GM19463 (cell line): ENCODE measurements around the gene STAT6.
A peak's percentile ranks its signal among the peaks of the same experiment; 100 is the strongest.
"Not testable (repeated sequence)": the region's sequence is repeated elsewhere in the genome, so short reads cannot be mapped to it uniquely, and the experiment has no call there.

Source experiments
- ATAC-seq: cut with Tn5 transposase; IDR thresholded peaks from one replicate; pipeline ENCODE4 v1.9.1; 2021; ENCODE audit warnings: mild to moderate bottlenecking, moderate library complexity; ENCODE audit not compliant: unreplicated experiment

The STAT6 gene

GRCh38 chr12:57090490-57090889, 20.7 kb downstream of the STAT6 start:
- no peak for ATAC-seq

DNA sequence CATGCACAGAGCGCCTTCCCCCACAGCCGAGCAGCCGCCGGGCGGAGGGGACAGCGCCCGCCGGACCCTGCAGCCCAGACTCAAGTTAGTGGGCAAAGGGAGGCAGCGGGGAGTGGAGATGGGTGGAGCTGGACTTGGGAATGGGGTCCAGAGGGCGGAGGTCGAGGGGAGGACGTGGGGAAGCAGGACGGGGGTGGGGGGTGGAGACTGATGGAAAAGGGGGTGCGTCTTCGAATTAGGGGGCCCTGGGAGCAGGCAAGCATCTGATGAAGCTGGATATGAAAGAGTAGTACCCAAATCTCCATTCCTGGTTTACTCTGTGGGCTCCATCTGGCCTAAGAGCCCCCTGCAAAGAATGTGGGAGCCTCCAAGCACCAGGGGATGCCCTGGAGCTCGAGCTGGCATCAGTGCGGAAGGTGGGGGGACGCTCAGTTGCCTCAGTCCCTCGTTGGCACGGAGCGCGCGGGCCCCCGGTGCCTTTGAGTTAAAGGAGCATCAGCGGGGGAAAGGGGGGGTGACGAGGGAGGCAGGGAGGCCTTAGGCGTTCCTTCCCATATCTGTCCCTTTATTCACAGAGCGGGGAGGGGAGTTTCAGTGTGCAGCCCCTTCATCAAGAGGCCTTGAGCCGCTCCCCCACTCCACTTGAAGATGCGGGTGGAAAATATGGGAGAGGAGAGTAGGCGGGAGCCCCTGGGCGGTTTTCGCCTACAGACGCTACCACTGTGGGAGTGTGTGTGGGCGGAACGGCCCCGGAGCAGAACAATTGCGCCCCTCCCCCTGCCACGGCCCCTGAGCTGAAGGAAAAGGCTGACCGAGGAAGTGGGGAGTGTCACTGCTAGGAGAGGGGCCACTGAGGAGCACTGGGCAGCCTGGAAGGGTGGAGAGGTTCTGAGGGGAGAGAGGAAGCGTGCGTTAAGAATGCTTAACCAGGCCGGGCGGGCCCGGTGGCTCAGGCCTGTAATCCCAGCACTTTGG, 21.6 kb downstream of the STAT6 start:
- ATAC-seq = no peak

DNA sequence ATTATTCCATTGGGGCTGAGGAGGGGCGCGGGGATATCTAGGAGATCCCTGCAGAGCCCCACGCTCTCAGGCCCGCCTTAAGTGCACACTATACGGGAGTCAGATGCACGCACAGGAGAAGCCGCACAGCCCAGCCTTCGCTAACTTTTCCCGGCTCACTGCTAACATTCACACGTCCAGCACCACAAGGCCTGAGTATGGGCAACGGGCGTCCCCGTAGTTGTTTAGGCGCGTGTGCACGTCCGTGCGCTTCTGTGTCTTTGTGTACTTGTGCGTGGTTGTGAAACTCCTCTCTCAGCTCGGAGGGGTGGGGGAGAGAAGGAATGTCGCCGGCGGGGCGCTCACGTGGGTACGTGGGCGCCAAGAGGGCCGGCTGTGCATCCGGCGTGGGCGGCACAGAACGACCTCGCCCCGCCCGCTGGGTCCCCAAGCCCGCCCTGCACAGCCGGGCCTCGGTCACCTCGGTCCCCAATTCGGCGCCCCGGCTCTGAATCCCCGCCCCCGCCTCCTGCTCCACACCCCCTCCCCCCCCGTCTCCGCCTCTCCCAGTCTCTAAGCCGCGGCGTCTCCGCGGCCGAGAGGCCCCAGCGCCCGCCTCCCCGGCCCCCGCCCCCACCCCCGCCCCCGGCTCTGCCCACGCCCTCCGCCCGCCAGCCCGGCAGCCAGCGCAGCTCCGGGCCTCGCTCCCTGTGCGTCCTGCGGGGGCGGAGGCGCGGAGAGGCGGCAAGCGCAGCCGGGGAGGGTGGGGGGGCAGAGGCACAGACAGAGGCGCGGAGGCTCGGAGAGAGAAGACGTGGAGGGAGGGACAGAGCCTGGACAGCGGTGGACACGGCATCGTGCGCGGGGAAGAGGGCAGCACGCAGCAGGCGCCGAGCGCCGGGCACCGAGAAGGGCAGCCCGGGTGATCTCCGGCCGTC, 22.6 kb downstream of the STAT6 start, which contains the start of gene NAB2:
NAB2 (plus strand) TSS at position 761 of the 917 bp plus-strand sequence. CDS start 158 bp downstream, outside the sequence.
- ATAC-seq = peak; percentile 53

GRCh38 chr12:57087691-57088353, 23.3 kb downstream of the STAT6 start:
- peak; percentile 42 for ATAC-seq

GRCh38 chr12:57087010-57087690, 24.0 kb downstream of the STAT6 start:
- peak; percentile 26 for ATAC-seq

DNA sequence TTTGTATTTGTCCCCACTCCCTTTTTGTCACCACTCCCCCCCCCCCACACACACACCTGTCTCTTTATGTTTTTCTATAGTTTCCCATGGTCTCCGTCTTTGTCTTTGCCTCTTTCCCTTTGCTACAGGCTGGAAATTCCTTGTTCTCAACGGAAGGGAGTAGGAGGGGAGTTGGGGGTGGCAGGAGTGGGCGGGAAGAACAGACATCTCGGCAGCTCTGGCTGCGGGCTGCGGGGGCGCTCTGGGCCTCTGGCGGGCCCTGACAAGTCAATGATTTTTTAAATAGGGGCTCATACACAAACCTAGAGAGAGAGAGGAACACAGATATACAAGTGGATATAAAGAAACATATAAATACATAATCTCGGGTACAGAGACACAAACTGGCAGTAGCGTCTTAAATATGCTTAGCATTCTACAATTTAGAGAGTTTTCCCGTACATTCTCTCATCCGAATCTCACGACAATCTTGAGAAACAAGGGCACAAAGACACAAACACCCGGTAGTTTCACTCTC, 24.6 kb downstream of the STAT6 start:
- ATAC-seq = no peak

DNA sequence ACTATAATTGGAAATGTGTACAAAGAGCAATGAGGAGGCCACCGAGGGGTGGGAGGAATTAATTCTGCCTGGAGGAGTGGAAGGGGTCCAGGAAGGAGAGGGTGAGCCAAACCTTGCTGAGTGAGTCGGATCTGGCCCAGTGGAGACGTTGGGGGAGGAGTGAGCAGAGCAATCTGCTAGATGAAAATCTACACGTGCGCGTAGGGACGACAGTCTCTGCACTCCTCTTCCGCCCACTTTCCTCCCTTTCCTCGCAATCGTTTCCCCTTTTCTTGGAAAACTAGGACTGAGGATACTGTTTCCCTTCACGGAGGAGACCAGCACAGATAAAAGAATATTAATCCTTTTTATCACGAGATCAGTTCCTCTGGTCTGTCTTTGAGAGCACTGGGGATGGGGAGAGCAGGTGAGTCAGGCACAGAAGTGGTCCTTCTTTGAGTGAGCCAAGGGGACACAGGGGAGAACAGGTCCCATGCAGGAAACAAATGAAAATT, 25.1 kb downstream of the STAT6 start:
- ATAC-seq = no peak

DNA sequence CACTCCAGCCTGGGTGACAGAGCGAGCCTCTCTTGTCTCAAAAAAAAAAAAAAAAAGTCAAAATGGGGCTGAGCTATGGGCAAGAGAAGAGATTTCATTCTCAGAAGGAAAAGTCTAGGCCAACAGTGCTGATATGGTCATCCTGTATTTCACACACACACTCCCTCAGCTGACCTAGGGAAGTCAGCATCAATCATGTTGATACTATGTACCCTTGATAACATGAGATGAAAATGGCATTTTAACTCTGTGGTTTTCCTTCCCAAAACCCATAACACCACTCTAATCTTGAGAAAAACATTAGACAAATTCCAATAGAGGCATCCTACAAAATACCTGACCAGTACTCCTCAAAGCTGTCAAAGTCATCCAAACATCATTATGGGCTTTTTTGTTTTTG, 30.3 kb downstream of the STAT6 start:
- ATAC-seq = no peak

DNA sequence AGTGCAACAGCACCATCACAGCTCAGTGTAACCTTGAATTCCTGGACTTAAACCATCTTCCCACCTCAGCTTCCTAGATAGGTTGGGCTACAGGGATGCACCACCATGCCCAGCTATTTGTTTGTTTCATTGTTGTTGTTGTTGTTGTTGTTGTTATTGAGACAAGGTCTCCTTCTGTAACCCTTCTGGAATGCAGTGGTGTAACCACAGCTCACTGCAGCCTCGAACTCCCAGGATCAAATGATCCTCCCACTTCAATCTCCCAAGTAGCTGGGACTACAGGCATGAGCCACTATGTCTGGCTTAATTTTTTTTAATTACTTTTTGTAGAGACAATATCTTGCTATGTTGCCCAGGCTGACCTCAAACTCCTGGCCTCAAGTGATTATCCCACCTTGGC, 31.3 kb downstream of the STAT6 start:
- ATAC-seq = no peak

DNA sequence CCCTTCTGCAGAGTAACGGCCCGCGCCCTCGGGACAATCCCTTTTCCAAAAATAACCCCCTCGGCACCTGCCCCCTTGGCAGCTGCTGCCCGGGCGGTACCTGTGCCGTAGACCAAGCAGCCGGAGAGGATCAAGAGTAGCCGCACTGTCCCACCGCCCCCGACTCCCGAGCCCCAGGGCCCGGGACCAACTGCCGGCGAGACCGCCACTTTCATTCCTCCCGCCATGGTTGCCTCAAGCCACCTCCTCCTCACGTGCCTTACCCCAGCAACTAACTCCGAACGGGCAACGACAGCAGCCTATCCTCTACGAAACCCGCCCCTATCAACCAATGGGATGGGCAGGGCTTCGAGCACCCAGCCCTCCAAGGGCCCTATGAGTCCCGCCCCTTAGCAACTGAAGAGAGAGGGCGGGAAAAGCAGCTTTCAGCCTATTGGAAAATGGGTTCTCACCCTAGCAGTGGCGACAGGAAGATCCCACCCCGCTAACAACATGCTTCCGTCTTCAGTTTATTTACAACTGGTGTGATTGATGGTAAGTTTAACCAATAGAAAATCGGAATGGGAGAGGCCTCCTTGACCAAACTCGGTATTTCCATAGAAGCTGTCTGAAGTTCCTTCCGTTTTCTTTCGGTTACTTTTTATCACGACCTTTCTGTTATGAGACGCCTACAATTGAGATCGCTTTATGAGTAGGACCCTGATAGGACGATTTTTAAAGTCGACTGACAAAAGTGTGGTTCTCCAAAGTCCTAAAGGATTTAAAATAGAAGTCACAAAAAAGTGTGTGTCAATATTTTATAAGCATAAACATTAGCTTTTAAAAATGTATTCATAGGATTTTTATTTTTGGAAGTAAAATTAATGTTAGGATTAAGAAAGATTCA, 32.4 kb downstream of the STAT6 start, which contains the start of gene NEMP1:
NEMP1 (minus strand) TSS at position 273 of the 886 bp plus-strand sequence; CDS start at position 227, 46 bp downstream.
- peak; percentile 97 for ATAC-seq

- not testable (repeated sequence) for ATAC-seq
Measured at GRCh38 chr12:57073566-57074450, 37.4 kb downstream of the STAT6 start.

DNA sequence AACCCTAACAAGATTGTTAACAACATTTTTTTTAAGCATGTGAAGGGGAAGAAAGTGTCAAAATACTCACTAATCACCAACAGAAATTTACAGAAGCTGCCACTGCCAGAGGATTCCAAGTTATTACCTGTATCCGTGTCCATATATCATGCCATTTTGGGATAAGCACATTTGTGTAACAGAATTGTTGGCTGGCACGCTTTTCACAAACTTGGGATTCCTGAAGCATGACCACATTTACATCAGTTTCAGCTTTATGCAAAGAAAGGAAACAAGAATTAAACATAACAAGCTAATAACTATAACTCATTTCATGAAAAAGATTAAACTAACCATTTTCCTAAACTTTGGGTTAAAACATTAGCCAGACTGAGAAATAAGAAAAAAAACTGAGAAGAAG, 38.5 kb downstream of the STAT6 start:
- no peak for ATAC-seq

DNA sequence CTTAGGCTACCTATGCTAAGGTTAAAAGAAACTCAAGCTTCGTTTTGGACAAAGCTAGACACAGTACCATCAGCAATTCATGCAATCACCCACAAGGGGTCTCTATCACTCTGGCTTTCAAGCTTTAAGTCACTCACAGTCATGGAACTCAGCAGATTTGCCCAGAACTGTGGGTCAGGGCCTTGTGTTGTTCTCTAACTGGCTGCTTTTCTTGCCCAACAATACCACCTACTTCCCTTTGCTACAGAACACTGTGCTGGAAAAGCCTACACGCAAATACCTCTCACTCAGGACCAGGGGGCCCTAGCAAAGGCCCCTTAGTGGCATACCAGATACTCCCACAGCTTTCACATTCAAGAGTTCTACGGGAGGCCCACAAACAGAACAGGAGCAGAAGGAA, 41.6 kb downstream of the STAT6 start:
- peak; percentile 67 for ATAC-seq

GRCh38 chr12:57066245-57066644, 44.9 kb downstream of the STAT6 start:
- no peak for ATAC-seq

DNA sequence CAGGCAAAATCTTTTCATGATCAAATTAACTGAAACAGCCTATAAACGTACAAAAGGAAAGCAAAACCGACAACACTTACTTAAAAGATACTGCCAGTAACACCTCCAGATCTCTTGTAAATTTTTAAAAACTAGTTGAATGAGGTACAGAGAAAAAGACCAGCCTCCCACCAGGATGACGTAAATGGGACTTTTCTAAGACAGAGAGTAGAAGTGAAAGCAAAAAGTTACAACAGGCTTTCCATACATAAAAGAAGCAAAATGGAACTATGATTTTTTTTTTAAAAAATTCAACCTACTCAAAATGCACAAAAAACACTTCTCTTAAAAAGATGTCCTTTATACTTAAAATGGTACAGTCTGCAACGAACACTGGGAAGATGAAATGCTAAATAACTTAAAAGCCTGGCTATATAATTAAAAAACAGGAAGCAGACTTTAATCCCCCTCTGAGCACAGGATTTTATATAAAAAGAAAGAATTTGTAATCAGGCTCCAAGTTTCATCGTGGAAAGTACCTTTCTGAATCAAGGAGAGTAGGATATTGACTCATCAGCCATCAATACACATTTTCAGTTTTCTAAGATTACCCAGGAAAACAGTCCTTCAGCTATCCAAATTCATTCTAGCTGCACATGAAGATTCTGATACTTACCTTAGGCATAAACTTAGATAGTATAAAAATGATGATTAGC, 47.0 kb downstream of the STAT6 start:
- peak; percentile 76 for ATAC-seq

DNA sequence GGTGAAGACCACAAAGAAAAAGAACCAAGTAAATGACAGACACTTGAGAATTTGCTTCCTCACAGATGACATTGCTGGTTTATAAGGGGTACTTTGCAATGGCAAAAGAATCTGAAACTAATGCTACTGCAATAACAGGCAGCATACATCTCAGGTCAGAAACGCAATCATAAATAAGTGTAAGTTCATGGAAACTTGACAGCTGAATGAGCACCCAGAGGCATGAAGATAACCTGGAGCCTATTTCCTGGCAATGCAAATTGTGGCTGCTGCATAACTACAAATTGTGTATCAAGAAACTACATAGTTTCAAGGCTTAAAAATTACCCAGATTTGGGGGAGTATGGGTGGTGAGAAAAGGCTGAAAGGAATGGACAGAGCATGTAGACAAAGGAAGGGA, 52.7 kb downstream of the STAT6 start:
- no peak for ATAC-seq

DNA sequence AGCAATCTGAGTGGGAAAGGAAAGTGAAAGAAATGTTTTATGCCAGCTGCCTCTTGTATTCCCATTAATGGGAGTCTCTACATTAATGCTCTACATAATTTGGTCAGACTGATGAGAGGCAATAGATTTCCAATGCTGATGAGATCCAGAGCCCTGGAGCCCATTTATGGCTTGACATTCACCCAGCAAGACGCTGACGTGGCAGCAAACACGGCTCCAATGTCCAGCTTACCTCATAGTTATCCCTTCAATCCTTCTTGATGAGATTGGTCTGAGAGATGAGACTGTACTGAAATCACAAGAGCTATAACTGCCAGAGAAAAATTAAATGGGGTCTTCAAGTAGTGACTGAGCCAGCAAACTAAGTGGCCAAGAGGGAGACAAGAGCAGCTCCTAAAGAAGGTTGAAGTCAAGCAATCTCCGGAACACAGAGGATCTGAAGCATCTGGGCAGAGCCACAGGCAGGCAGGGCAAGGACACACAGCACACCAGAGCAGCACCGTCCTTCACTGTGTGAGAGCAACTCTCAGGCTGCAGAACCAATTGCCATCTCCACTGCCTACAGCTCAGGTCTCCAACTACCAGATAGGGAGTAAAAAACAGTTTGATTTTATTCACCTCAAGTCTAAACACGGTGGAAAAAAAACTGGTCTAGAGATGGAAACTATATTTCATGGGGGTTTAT, 54.0 kb downstream of the STAT6 start:
- ATAC-seq = no peak
